ENCODE measurements around the gene PCSK6. TPM values are rescaled to one million over a fixed set of nuclear protein-coding genes. Genes with fewer than 3 reads are reported as not detected.

Gene PCSK6
- total RNA-seq, 1 donor = 0.72 TPM

GRCh38 chr15:101371519-101371918 is 118.0 kb downstream of the PCSK6 start:
- no peaks in the 10 kb centered on the region for H3K79me2 ChIP-seq (ENCODE audit: insufficient read depth, low read length)
- H3K27ac ChIP-seq (ENCODE audit: low read depth, low read length) = no peak overlapping the region
- H2AFZ ChIP-seq (ENCODE audit: low read length) = no peak overlapping the region
- H3K9me3 ChIP-seq (ENCODE audit: low read depth, low read length) = no peaks in the 10 kb centered on the region
- no peaks in the 10 kb centered on the region for H3K36me3 ChIP-seq (ENCODE audit: insufficient read depth, low read length)
- H3K4me2 ChIP-seq (ENCODE audit: insufficient read depth, low read length) = no peak overlapping the region
- TF ChIP-seq CTCF (IDR thresholded peaks at IDR 0.05; ENCODE audit: extremely low read depth, low read depth, low read length) = no peak
- H3K4me1 ChIP-seq (ENCODE audit: insufficient read depth, low read length) = no peaks in the 10 kb centered on the region
- no peak for DNase-seq (ENCODE audit: insufficient read length, low spot score, missing footprints)
- no peaks in the 10 kb centered on the region for H3K27me3 ChIP-seq (ENCODE audit: insufficient read depth, low read length)
- no peaks in the 10 kb centered on the region for H4K20me1 ChIP-seq (ENCODE audit: insufficient read depth, low read length)
- H3K4me3 ChIP-seq (ENCODE audit: insufficient read depth, low read length) = no peak overlapping the region

- no peak overlapping the region for H3K27ac ChIP-seq (ENCODE audit: low read depth, low read length)
- no peak overlapping the region for H3K4me3 ChIP-seq (ENCODE audit: insufficient read depth, low read length)
- TF ChIP-seq CTCF (IDR thresholded peaks at IDR 0.05; ENCODE audit: extremely low read depth, low read depth, low read length) = no peak
- no peaks in the 10 kb centered on the region for H4K20me1 ChIP-seq (ENCODE audit: insufficient read depth, low read length)
- no peaks in the 10 kb centered on the region for H3K4me1 ChIP-seq (ENCODE audit: insufficient read depth, low read length)
- no peaks in the 10 kb centered on the region for H3K9me3 ChIP-seq (ENCODE audit: low read depth, low read length)
- H3K27me3 ChIP-seq (ENCODE audit: insufficient read depth, low read length) = no peaks in the 10 kb centered on the region
- H3K36me3 ChIP-seq (ENCODE audit: insufficient read depth, low read length) = no peaks in the 10 kb centered on the region
- no peak overlapping the region for H3K4me2 ChIP-seq (ENCODE audit: insufficient read depth, low read length)
- no peak overlapping the region for H2AFZ ChIP-seq (ENCODE audit: low read length)
- H3K79me2 ChIP-seq (ENCODE audit: insufficient read depth, low read length) = no peaks in the 10 kb centered on the region
- DNase-seq (ENCODE audit: insufficient read length, low spot score, missing footprints) = no peak
Observed at GRCh38 chr15:101371081-101371480, 118.4 kb downstream of the PCSK6 start.

GRCh38 chr15:101370330-101371024 is 119.0 kb downstream of the PCSK6 start:
- DNase-seq (ENCODE audit: insufficient read length, low spot score, missing footprints) = no peak
- no peak overlapping the region for H2AFZ ChIP-seq (ENCODE audit: low read length)
- no peak overlapping the region for H3K27ac ChIP-seq (ENCODE audit: low read depth, low read length)
- no peaks in the 10 kb centered on the region for H3K36me3 ChIP-seq (ENCODE audit: insufficient read depth, low read length)
- no peaks in the 10 kb centered on the region for H3K79me2 ChIP-seq (ENCODE audit: insufficient read depth, low read length)
- no peak for TF ChIP-seq CTCF (IDR thresholded peaks at IDR 0.05; ENCODE audit: extremely low read depth, low read depth, low read length)
- H3K27me3 ChIP-seq (ENCODE audit: insufficient read depth, low read length) = no peaks in the 10 kb centered on the region
- no peaks in the 10 kb centered on the region for H4K20me1 ChIP-seq (ENCODE audit: insufficient read depth, low read length)
- no peak overlapping the region for H3K4me2 ChIP-seq (ENCODE audit: insufficient read depth, low read length)
- no peaks in the 10 kb centered on the region for H3K4me1 ChIP-seq (ENCODE audit: insufficient read depth, low read length)
- no peak overlapping the region for H3K4me3 ChIP-seq (ENCODE audit: insufficient read depth, low read length)
- no peaks in the 10 kb centered on the region for H3K9me3 ChIP-seq (ENCODE audit: low read depth, low read length)

- H3K79me2 ChIP-seq (ENCODE audit: insufficient read depth, low read length) = no peaks in the 10 kb centered on the region
Observed at GRCh38 chr15:101369676-101370075, 119.8 kb downstream of the PCSK6 start.

More at GRCh38 chr15:101369676-101370075, 119.8 kb downstream of the PCSK6 start:
- no peak overlapping the region for H3K27ac ChIP-seq (ENCODE audit: low read depth, low read length)
- no peak for DNase-seq (ENCODE audit: insufficient read length, low spot score, missing footprints)
- H4K20me1 ChIP-seq (ENCODE audit: insufficient read depth, low read length) = no peaks in the 10 kb centered on the region
- no peaks in the 10 kb centered on the region for H3K9me3 ChIP-seq (ENCODE audit: low read depth, low read length)
- no peak for TF ChIP-seq CTCF (IDR thresholded peaks at IDR 0.05; ENCODE audit: extremely low read depth, low read depth, low read length)
- no peaks in the 10 kb centered on the region for H3K36me3 ChIP-seq (ENCODE audit: insufficient read depth, low read length)
- no peaks in the 10 kb centered on the region for H3K4me1 ChIP-seq (ENCODE audit: insufficient read depth, low read length)
- H3K4me3 ChIP-seq (ENCODE audit: insufficient read depth, low read length) = no peak overlapping the region
- H2AFZ ChIP-seq (ENCODE audit: low read length) = no peak overlapping the region
- H3K27me3 ChIP-seq (ENCODE audit: insufficient read depth, low read length) = no peaks in the 10 kb centered on the region
- H3K4me2 ChIP-seq (ENCODE audit: insufficient read depth, low read length) = no peak overlapping the region

Data from osteoblast (primary cell).